Fibroblast of lung (primary cell): ENCODE measurements around the gene KRT74. TPM values are rescaled to one million over a fixed set of nuclear protein-coding genes. Genes with fewer than 3 reads are reported as not detected.

Experiments used
- DNase-seq, 2 donors: peaks; one replicate each; pipeline versions ENCODE4 v3.0.0 to v3.0.0-alpha.2; 2010; ENCODE audit warnings: low read depth in 2 of 2
- H2AFZ ChIP-seq: 2 replicates; pipeline ENCODE4 v1.5.1; 2012; ENCODE audit warnings: low read length, control low read depth, inconsistent platforms
- H3K27ac ChIP-seq: 2 replicates; pipeline ENCODE4 v1.5.1; 2011; ENCODE audit warnings: low read length, control low read depth; ENCODE audit not compliant: insufficient read depth
- H3K27me3 ChIP-seq: 2 replicates; pipeline ENCODE4 v1.5.1; 2011; ENCODE audit warnings: mild to moderate bottlenecking, low read length; ENCODE audit not compliant: control insufficient read depth, insufficient read depth
- H3K36me3 ChIP-seq: 2 replicates; pipeline ENCODE4 v1.5.1; 2011; ENCODE audit warnings: low read length; ENCODE audit not compliant: control insufficient read depth, insufficient read depth
- H3K4me1 ChIP-seq: 2 replicates; pipeline ENCODE4 v1.5.1; 2011; ENCODE audit warnings: low read length; ENCODE audit not compliant: control insufficient read depth, insufficient read depth; ENCODE audit errors: extremely low read depth
- H3K4me2 ChIP-seq: 2 replicates; pipeline ENCODE4 v1.5.1; 2011; ENCODE audit warnings: low read length, control low read depth; ENCODE audit not compliant: insufficient read depth; ENCODE audit errors: extremely low read depth
- H3K4me3 ChIP-seq, 4 experiments: fragments of 200-600 bp in 1 of 4; sonication (generic) in 1 of 4; replicated peaks in 1 of 4; 2 replicates each; pipeline ENCODE4 v1.5.1; 2011 to 2016; ENCODE audit warnings: low read length in 4 of 4, low read depth in 3 of 4, mild to moderate bottlenecking in 3 of 4, control low read depth in 2 of 4, inconsistent platforms in 1 of 4, mixed read lengths in 1 of 4; ENCODE audit not compliant: insufficient read depth in 1 of 4; ENCODE audit errors: control extremely low read depth in 1 of 4
- H3K79me2 ChIP-seq: 2 replicates; pipeline ENCODE4 v1.5.1; 2012; ENCODE audit warnings: mild to moderate bottlenecking, low read length, inconsistent platforms; ENCODE audit not compliant: control insufficient read depth, insufficient read depth
- H3K9ac ChIP-seq: 2 replicates; pipeline ENCODE4 v1.5.1; 2011; ENCODE audit warnings: mild to moderate bottlenecking, low read length, control low read depth; ENCODE audit not compliant: insufficient read depth
- H3K9me3 ChIP-seq: 2 replicates; pipeline ENCODE4 v1.5.1; 2012; ENCODE audit warnings: low read depth, low read length; ENCODE audit not compliant: control insufficient read depth, insufficient read depth
- H4K20me1 ChIP-seq: 2 replicates; pipeline ENCODE4 v1.5.1; 2011; ENCODE audit warnings: low read length; ENCODE audit not compliant: control insufficient read depth, insufficient read depth; ENCODE audit errors: extremely low read depth
- CTCF ChIP-seq, 2 donors: IDR thresholded peaks in 1 of 2; conservative IDR thresholded peaks in 1 of 2; 1 replicate in 1 of 2; 2 replicates in 1 of 2; pipeline ENCODE4 v1.5.1; 2011 to 2012; ENCODE audit warnings: low read length in 2 of 2, control low read depth in 1 of 2, inconsistent platforms in 1 of 2, low read depth in 1 of 2, mild to moderate bottlenecking in 1 of 2
- EZH2 ChIP-seq: IDR thresholded peaks from 2 replicates; pipeline ENCODE4 v1.5.1; 2012; ENCODE audit warnings: low read length, control low read depth, mild to moderate bottlenecking; ENCODE audit errors: missing control alignments
- polyA plus RNA-seq, 2 donors: library from polyadenylated mRNA; depleted of rRNA in 1 of 2; stranded (reverse) in 1 of 2; unstranded in 1 of 2; fragments of >200 nt; gene quantifications; 2 replicates each; pipeline ENCODE4 v1.2.1, GENCODE V29; 2011 to 2012; ENCODE audit warnings: missing spikeins in 1 of 2
- total RNA-seq: library from RNA; depleted of rRNA; stranded (reverse); fragments of >200 nt; gene quantifications from 2 replicates; pipeline ENCODE4 v1.2.1, GENCODE V29; 2014

The KRT74 gene
- total and polyA plus RNA-seq, 2 donors (not counting 1 experiment from before 2014, with no cell fraction given) = not detected

DNA sequence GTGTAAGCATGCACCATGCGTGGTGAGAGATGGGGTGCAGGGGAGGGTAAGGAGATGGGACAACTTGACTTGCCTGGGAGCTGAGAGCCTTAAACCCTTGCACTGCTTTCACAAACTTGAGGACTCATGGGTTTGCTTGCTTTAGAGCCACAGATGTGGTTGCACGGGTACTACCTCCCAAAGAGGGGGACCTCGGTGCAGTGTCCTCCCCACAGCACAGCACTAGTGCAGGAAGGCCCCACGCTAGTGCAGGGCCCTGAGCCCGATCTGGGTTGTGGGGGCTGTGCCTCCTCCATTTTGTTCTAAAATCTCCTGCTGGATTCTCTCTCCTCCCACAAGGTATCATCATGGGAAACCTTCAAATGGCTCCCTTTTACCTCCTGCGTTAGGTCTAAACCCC, 16.4 kb upstream of the KRT74 start:
- H3K4me1 ChIP-seq = no peaks in the 10 kb centered on the region
- no peaks in the 10 kb centered on the region for H3K79me2 ChIP-seq
- no peak for TF ChIP-seq CTCF (conservative IDR thresholded peaks at IDR 0.05 in 1 of 2, IDR thresholded peaks at IDR 0.05 in 1 of 2; ENCODE audit: low read depth in 1 of 2, low read length in 2 of 2)
- TF ChIP-seq EZH2 = no peak
- no peaks in the 10 kb centered on the region for H3K36me3 ChIP-seq
- H3K27ac ChIP-seq = no peak overlapping the region
- H2AFZ ChIP-seq = no peak overlapping the region
- no peak overlapping the region for H3K4me2 ChIP-seq
- no peaks in the 10 kb centered on the region for H3K9me3 ChIP-seq
- no peaks in the 10 kb centered on the region for H4K20me1 ChIP-seq
- no peak overlapping the region for H3K9ac ChIP-seq
- H3K27me3 ChIP-seq = no peaks in the 10 kb centered on the region
- no peak overlapping the region for H3K4me3 ChIP-seq
- no peak for DNase-seq

DNA sequence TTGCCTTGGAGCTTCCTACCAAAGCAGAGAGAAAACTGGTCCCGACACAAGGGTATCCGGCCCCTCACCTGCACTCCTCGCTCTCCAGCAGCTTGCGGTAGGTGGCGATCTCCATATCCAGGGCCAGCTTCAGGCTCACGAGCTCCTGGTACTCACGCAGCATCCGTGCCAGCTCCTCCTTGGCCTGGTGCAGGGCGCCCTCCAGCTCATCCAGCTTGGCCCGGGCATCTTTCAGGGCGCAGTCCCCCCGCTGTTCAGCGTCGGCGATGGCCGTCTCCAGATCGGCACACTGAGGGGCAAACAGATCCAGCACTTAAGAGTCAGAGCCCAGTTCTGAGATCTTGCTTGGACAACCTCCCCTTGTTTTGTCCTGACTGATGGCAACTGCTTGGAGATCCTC, 13.9 kb upstream of the KRT74 start:
- Histone ChIP-seq H3K79me2 (no peaks in the 10 kb centered on the region), H3K4me1 (no peaks in the 10 kb centered on the region), H3K27me3 (no peaks in the 10 kb centered on the region), H4K20me1 (no peaks in the 10 kb centered on the region), H3K27ac (no peak overlapping the region), H3K4me2 (no peak overlapping the region), H3K9ac (no peak overlapping the region), H3K36me3 (no peaks in the 10 kb centered on the region), H2AFZ (no peak overlapping the region), H3K9me3 (no peaks in the 10 kb centered on the region), H3K4me3 (no peak overlapping the region)
- no peak for DNase-seq
- TF ChIP-seq CTCF (conservative IDR thresholded peaks at IDR 0.05 in 1 of 2, IDR thresholded peaks at IDR 0.05 in 1 of 2; ENCODE audit: low read depth in 1 of 2, low read length in 2 of 2) (no peak), EZH2 (no peak)

GRCh38 chr12:52585946-52586345, 12.3 kb upstream of the KRT74 start:
- DNase-seq = no peak
- Histone ChIP-seq H3K4me2 (no peak overlapping the region), H4K20me1 (no peaks in the 10 kb centered on the region), H3K9ac (no peak overlapping the region), H3K27me3 (no peaks in the 10 kb centered on the region), H3K27ac (no peak overlapping the region), H3K79me2 (no peaks in the 10 kb centered on the region), H3K36me3 (no peaks in the 10 kb centered on the region), H2AFZ (no peak overlapping the region), H3K4me1 (no peaks in the 10 kb centered on the region), H3K4me3 (no peak overlapping the region), H3K9me3 (no peaks in the 10 kb centered on the region)
- TF ChIP-seq EZH2 = no peak
- TF ChIP-seq CTCF (conservative IDR thresholded peaks at IDR 0.05 in 1 of 2, IDR thresholded peaks at IDR 0.05 in 1 of 2; ENCODE audit: low read depth in 1 of 2, low read length in 2 of 2) = no peak
